Colon (tissue), 2 donors: ENCODE results near the gene ENAM.
"Not testable (repeated sequence)": the region's sequence is repeated elsewhere in the genome, so short reads cannot be mapped to it uniquely, and the experiment has no call there.

Experiments used
- FAIRE-seq: peaks from 2 replicates; lab custom pipeline; 2012; peaks lifted over from hg19 to GRCh38; lab: Jason Lieb, UNC
- donor health status: control.
- donor health status: control.

The ENAM gene

GRCh38 chr4:70624226-70624793 lies 4.2 kb upstream of the ENAM start:
- no peak for FAIRE-seq

GRCh38 chr4:70627620-70628019 lies 924 bp upstream of the ENAM start:
- no peak for FAIRE-seq

DNA sequence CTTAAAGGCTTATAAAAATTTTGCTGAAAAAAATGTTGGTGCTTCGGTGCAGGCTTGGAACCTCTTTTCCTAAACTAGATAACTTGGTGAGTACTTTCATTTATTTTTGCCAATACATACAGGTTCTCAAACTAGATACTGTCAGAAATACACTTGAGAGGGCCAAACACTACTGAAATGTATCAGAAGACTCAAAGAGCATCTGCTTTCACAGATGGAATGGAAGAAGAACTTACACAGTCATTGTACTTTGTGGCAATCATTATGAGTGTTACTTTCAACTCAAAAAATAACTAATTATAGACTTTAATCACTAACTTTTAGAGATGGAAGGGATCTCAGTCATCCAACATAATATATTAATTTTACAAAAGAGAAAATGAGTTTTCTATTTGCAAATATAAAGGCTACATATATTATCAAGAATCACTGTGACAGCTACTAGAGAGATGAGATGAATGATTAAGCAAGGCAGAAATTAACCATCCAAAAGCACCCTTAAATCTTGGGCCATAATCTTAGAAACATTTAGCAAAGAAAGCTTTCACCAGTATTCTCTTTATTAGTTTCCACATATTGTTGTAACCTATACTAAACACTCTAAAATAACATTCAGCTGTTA lies 1.0 kb downstream of the ENAM start:
- FAIRE-seq, result no peak

GRCh38 chr4:70630162-70630561 lies 1.6 kb downstream of the ENAM start:
- FAIRE-seq, result no peak

- FAIRE-seq, result no peak
Observed at GRCh38 chr4:70632028-70632427, 3.5 kb downstream of the ENAM start.

- FAIRE-seq, result no peak
Observed at GRCh38 chr4:70634482-70634881, 5.9 kb downstream of the ENAM start.

- FAIRE-seq, result no peak
Observed at GRCh38 chr4:70637239-70637913, 8.8 kb downstream of the ENAM start.

- no peak for FAIRE-seq
Observed at GRCh38 chr4:70640192-70640591, 11.6 kb downstream of the ENAM start.

GRCh38 chr4:70650741-70651140 lies 22.2 kb downstream of the ENAM start:
- FAIRE-seq, result not testable (repeated sequence)

- no peak for FAIRE-seq
Observed at GRCh38 chr4:70651864-70652506, 23.4 kb downstream of the ENAM start.

DNA sequence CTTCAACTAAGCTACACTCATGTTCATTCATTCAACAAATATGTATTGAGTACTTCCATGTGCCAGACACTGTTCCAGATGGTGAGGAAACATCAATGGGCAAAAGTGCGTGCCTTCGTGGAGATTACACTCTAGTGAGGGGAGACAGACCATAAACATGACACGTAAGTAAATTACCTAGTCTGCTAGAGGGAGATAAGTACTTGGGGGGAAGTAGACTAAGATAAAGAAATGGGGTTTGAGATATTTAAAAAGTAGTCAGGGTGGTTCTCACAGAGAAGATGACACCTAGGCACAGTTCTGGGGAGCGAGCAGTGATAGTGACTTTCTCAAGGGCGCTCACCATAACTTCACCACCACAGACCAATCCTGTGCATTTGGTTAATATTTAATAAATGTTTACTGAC lies 26.1 kb downstream of the ENAM start:
- no peak for FAIRE-seq

DNA sequence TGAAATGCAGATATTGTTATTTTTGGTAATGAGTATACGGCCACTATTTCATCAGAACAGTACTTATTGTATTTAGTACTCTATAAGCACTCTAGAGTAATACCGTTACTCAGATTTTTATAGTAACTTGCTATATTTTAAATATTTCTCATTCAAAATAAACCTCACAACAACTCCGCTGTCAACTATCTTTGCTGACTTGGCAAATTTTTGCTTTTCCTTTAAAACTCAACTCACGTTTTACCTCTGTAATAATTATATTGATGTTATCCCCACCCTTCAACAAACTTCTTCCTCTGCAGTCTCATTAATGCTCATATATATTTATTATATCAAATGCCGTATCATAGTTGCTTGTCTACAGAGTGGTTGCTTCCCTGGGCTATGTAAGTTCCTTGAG lies 28.8 kb downstream of the ENAM start:
- FAIRE-seq, result no peak

DNA sequence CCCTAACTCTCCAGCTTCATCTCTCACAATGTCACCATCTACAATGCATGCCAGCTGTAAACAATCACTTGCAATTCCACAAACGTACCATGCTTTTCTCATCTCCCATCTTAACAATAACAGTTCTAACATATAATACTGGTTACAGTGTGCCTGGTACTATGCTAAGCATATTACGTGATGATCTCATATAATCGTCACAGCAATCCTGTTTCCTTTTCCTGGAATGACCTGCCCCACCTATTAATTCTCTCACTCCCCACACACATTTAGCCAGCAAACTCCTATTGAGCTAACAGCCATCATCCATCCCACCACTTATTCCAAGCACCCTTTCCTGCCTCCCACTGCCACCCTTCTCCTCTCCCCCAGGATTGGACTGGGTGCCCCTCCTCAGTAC lies 29.9 kb downstream of the ENAM start:
- no peak for FAIRE-seq

GRCh38 chr4:70660106-70660505 lies 31.6 kb downstream of the ENAM start:
- no peak for FAIRE-seq

DNA sequence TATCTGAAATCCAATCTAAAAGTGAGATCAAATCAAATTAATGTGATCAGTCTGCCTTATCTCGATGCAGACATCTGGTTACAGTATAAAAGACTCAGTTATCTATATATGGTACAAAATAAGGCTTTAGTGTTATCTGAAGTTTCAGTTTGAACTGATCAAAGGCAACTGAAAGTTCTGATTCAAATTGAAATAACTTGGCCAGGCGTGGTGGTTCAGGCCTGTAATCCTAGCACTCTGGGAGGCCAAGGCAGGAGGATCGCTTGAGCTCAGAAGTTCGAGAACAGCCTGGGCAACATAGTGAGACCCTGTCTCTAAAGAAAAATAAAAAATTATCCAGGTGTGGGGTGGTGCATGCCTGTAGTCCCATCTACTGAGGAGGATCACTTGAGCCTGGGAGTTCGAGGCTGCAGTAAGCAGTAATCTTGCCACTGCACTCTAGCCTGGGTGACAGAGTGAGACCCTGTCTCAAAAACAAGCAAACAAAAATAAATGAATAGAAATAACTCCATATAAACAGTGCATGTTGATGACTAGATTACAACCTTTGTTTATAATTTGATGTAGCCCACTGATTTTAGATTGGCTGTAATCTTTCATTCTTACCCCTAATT lies 32.9 kb downstream of the ENAM start:
- FAIRE-seq, result not testable (repeated sequence)

DNA sequence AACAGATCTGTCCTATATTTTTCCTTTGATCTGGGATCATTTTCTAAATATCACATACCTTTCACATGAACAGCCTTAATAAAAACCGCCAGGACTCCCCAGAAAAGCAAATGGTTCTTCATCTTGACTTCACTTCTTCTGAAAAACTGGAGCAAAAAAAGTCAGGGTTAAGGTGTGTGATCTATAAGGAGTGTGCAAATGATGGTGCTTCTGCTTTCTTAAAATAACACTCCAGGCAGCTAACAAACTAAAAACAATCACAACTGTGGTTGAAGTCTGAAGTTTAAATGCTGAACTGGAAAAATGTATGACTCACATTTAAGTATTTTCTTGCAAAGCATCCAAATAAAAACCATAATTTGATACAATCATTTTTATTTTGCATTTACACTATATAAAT lies 37.8 kb downstream of the ENAM start, which contains the start of gene JCHAIN:
JCHAIN (minus strand) TSS at position 140 of the 400 bp plus-strand sequence; CDS start at position 122, 18 bp downstream.
- no peak for FAIRE-seq

DNA sequence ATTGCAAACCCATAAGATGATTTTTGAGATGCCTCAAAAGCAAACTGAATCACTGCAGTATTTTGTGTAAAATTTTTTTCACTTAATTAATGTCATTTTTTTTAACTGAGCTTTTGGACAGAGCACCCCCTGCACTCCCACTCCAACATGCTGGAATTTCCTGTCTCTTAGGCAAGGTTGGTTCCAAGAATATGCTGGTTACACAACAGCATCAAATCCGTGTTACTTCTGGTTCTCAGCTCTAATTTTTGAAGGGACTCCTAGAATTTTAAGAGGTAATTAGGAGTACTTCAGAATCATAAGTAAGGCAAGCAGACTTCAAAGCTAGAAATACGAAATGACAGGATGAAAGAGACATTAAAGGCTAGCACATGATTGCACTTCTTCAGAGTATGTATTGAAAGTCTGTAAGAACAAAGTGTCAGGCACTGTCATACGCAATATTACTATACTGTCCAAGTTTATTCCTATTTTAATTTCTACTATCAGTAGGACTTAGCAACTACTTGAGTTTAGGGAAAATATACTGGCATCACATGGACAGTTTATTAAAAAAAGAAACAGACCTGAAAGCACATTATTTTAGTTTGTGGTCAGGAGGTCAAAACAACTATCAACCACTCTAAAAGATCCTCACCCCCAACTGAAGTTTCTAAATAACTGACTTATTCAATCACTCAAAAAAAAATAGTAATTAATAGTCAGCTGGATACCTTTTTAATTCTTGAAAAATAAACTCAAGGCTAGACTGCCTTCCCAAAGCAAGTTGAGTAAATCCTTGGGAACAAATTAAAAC lies 39.4 kb downstream of the ENAM start:
- no peak for FAIRE-seq

DNA sequence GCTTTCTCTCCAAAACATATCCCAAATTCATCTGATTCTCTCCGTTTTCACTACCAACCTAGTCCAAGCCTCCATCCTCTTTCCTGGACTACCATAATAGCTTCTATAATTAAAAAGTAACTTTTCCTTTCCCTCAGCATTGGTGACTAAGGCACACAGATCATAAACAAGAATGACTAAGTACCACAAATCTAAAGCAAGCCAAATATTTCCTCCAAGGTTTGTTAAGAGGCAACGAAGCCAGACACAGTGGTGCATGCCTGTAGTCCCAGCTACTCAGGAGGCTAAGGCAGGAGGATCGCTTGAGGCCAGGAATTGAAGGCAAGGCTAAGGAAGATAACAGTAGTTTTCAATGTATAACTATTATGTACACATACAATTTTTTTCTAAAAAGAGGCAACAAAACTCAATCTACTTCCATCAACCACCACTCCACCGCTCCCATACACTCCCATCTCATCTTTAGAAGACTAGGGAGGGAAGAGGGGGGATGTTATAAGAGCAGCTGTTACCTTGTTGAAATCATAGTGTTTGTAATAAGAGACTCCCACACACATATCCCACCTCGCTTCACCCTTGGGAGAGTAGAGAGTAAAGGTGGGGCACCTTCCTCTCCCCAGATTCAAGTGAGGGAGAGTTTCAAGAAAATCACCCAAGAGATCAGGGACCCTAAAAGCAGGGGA lies 41.9 kb downstream of the ENAM start:
- FAIRE-seq, result no peak

- no peak for FAIRE-seq
Observed at GRCh38 chr4:70671091-70671490, 42.5 kb downstream of the ENAM start.

DNA sequence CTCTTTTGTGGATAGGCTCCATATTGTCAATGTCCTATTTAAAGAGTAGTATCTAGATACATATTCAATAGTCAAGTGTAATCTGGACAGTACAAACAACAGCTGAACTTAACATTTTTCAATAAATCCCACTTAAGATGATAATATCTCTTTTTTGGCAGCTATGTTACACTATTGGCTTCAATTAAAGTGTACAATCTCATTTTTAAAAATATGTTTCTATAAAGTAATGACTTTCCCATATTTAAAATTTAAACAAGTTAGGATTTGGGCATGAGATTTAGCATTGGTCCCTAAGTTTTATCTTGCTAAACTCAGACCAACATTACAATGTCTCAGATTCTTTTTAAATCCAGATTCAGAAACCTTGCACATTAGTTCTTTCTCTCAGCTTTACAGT lies 45.6 kb downstream of the ENAM start:
- no peak for FAIRE-seq

GRCh38 chr4:70674731-70675130 lies 46.2 kb downstream of the ENAM start:
- no peak for FAIRE-seq
